ENCODE results near the gene DGLUCY.
"Not testable (repeated sequence)": the region's sequence is repeated elsewhere in the genome, so short reads cannot be mapped to it uniquely, and the experiment has no call there.

Gene DGLUCY

GRCh38 chr14:91135039-91135438 lies 21.2 kb downstream of the DGLUCY start:
- in situ Hi-C loops (cut with MboI; ENCODE audit: low sequenced_read_pairs): no loop called here

GRCh38 chr14:91138511-91139359 lies 24.9 kb downstream of the DGLUCY start:
- in situ Hi-C loops (cut with MboI; ENCODE audit: low sequenced_read_pairs): no loop called here

GRCh38 chr14:91139776-91140175 lies 25.9 kb downstream of the DGLUCY start:
- in situ Hi-C loops (cut with MboI; ENCODE audit: low sequenced_read_pairs): no loop called here

- in situ Hi-C loops (cut with MboI; ENCODE audit: low sequenced_read_pairs): no loop called here
Measured at GRCh38 chr14:91140672-91141071, 26.8 kb downstream of the DGLUCY start.

- in situ Hi-C loops (cut with MboI; ENCODE audit: low sequenced_read_pairs): no loop called here
Measured at GRCh38 chr14:91142214-91142668, 28.4 kb downstream of the DGLUCY start.

GRCh38 chr14:91143862-91144261 lies 30.0 kb downstream of the DGLUCY start:
- in situ Hi-C loops (cut with MboI; ENCODE audit: low sequenced_read_pairs): no loop called here

GRCh38 chr14:91144425-91145145 lies 30.7 kb downstream of the DGLUCY start:
- in situ Hi-C loops (cut with MboI; ENCODE audit: low sequenced_read_pairs): no loop called here

- in situ Hi-C loops (cut with MboI; ENCODE audit: low sequenced_read_pairs): no loop called here
Measured at GRCh38 chr14:91145391-91146160, 31.7 kb downstream of the DGLUCY start.

- in situ Hi-C loops (cut with MboI; ENCODE audit: low sequenced_read_pairs): no loop called here
Measured at GRCh38 chr14:91146661-91147060, 32.8 kb downstream of the DGLUCY start.

- in situ Hi-C loops (cut with MboI; ENCODE audit: low sequenced_read_pairs): no loop called here
Measured at GRCh38 chr14:91149462-91149861, 35.6 kb downstream of the DGLUCY start.

- in situ Hi-C loops (cut with MboI; ENCODE audit: low sequenced_read_pairs): no loop called here
Measured at GRCh38 chr14:91152499-91152898, 38.6 kb downstream of the DGLUCY start.

- in situ Hi-C loops (cut with MboI; ENCODE audit: low sequenced_read_pairs): no loop called here
Measured at GRCh38 chr14:91153360-91153759, 39.5 kb downstream of the DGLUCY start.

- in situ Hi-C loops (cut with MboI; ENCODE audit: low sequenced_read_pairs): no loop called here
Measured at GRCh38 chr14:91154851-91155625, 41.2 kb downstream of the DGLUCY start.

- in situ Hi-C loops (cut with MboI; ENCODE audit: low sequenced_read_pairs): no loop called here
Measured at GRCh38 chr14:91155626-91156089, 41.8 kb downstream of the DGLUCY start.

GRCh38 chr14:91156142-91156666 lies 42.3 kb downstream of the DGLUCY start:
- in situ Hi-C loops (cut with MboI; ENCODE audit: low sequenced_read_pairs): not testable (repeated sequence)

- in situ Hi-C loops (cut with MboI; ENCODE audit: low sequenced_read_pairs): not testable (repeated sequence)
Measured at GRCh38 chr14:91156877-91157276, 43.0 kb downstream of the DGLUCY start.

GRCh38 chr14:91158091-91158790 lies 44.4 kb downstream of the DGLUCY start:
- in situ Hi-C loops (cut with MboI; ENCODE audit: low sequenced_read_pairs): no loop called here

GRCh38 chr14:91159182-91159581 lies 45.3 kb downstream of the DGLUCY start:
- in situ Hi-C loops (cut with MboI; ENCODE audit: low sequenced_read_pairs): no loop called here

- in situ Hi-C loops (cut with MboI; ENCODE audit: low sequenced_read_pairs): no loop called here
Measured at GRCh38 chr14:91159906-91160305, 46.0 kb downstream of the DGLUCY start.

- in situ Hi-C loops (cut with MboI; ENCODE audit: low sequenced_read_pairs): no loop called here
Measured at GRCh38 chr14:91163316-91163715, 49.4 kb downstream of the DGLUCY start.

Data from hTERT RPE-1 (cell line).